Activated naive CD4-positive, alpha-beta T cell treated with anti-CD3 and anti-CD28 coated beads for 36 hours (primary cell): ENCODE measurements around the gene GATAD2B. TPM values are rescaled to one million over a fixed set of nuclear protein-coding genes. Genes with fewer than 3 reads are reported as not detected.
"Not testable (repeated sequence)": the region's sequence is repeated elsewhere in the genome, so short reads cannot be mapped to it uniquely, and the experiment has no call there.

ENCODE experiments used
- CTCF ChIA-PET: fragments of 350-600 bp; sonication (Branson Sonifier 250); formaldehyde crosslinking; loops from one replicate; lab custom pipeline; 2021; ENCODE audit warnings: antibody characterized with exemption; lab: Charles Lee
- DNase-seq: peaks from one replicate; pipeline ENCODE4 v3.0.0-alpha.2; 2020
- H3K27ac Mint-ChIP-seq: one replicate; pipeline ENCODE4 v1.8.0; 2021; ENCODE audit warnings: mild to moderate bottlenecking, mixed read lengths
- H3K27me3 Mint-ChIP-seq: one replicate; pipeline ENCODE4 v1.8.0; 2021; ENCODE audit warnings: low read depth, mixed read lengths
- H3K36me3 Mint-ChIP-seq: one replicate; pipeline ENCODE4 v1.8.0; 2021; ENCODE audit warnings: low read depth, mixed read lengths
- H3K4me1 Mint-ChIP-seq: one replicate; pipeline ENCODE4 v1.8.0; 2021; ENCODE audit warnings: low read depth, mixed read lengths
- H3K4me3 Mint-ChIP-seq: one replicate; pipeline ENCODE4 v1.8.0; 2021; ENCODE audit warnings: mild to moderate bottlenecking, moderate library complexity, mixed read lengths
- H3K9me3 Mint-ChIP-seq: one replicate; pipeline ENCODE4 v1.8.0; 2021; ENCODE audit warnings: mixed read lengths
- intact Hi-C: fragments of 100-400 bp; cut with micrococcal nuclease; formaldehyde crosslinking; loops from one replicate; pipeline ENCODE4 v1.15.1; 2023
- total RNA-seq, 2 experiments: library from RNA; stranded (reverse); gene quantifications; one replicate each; pipeline ENCODE4 v1.2.3, GENCODE V29; 2021

The GATAD2B gene
- total RNA-seq, 2 experiments from 2014 or later, result 69.0 to 70.2 TPM

- H3K27ac Mint-ChIP-seq, intact Hi-C loops, H3K36me3 Mint-ChIP-seq, H3K4me3 Mint-ChIP-seq, H3K27me3 Mint-ChIP-seq, DNase-seq, H3K9me3 Mint-ChIP-seq: not testable (repeated sequence)
- CTCF ChIA-PET, result interaction anchor here (0.6 kb wide), 1 partner anchor 69 kb away, joined by 4 read pairs; no protein-coding TSS in a partner anchor
- H3K4me1 Mint-ChIP-seq, result peaks cover 23% of the 10 kb centered on the region
Observed at GRCh38 chr1:153844349-153844748, 78.4 kb downstream of the GATAD2B start.

GRCh38 chr1:153842006-153842471 is 80.7 kb downstream of the GATAD2B start:
- peaks cover 7% of the 10 kb centered on the region for H3K36me3 Mint-ChIP-seq
- DNase-seq, result no peak
- no peaks in the 10 kb centered on the region for H3K27me3 Mint-ChIP-seq
- no peak overlapping the region for H3K27ac Mint-ChIP-seq
- intact Hi-C loops, result no loop called here
- H3K9me3 Mint-ChIP-seq, result no peaks in the 10 kb centered on the region
- H3K4me1 Mint-ChIP-seq, result peaks cover 31% of the 10 kb centered on the region
- H3K4me3 Mint-ChIP-seq, result no peak overlapping the region
- CTCF ChIA-PET, result no interaction called here

- DNase-seq, result no peak
- intact Hi-C loops, result no loop called here
- no peaks in the 10 kb centered on the region for H3K27me3 Mint-ChIP-seq
- no peaks in the 10 kb centered on the region for H3K9me3 Mint-ChIP-seq
- peaks cover 35% of the 10 kb centered on the region for H3K4me1 Mint-ChIP-seq
- H3K36me3 Mint-ChIP-seq, result peaks cover 7% of the 10 kb centered on the region
- no peak overlapping the region for H3K27ac Mint-ChIP-seq
- CTCF ChIA-PET, result no interaction called here
- H3K4me3 Mint-ChIP-seq, result no peak overlapping the region
Observed at GRCh38 chr1:153841463-153841994, 81.2 kb downstream of the GATAD2B start.

- H3K27me3 Mint-ChIP-seq, H3K9me3 Mint-ChIP-seq, H3K36me3 Mint-ChIP-seq, DNase-seq, H3K27ac Mint-ChIP-seq, H3K4me3 Mint-ChIP-seq, intact Hi-C loops, CTCF ChIA-PET: not testable (repeated sequence)
- H3K4me1 Mint-ChIP-seq, result peaks cover 37% of the 10 kb centered on the region
Observed at GRCh38 chr1:153840774-153841173, 82.0 kb downstream of the GATAD2B start.

GRCh38 chr1:153833968-153834367 is 88.8 kb downstream of the GATAD2B start:
- H3K4me3 Mint-ChIP-seq, H3K9me3 Mint-ChIP-seq, DNase-seq, H3K27ac Mint-ChIP-seq, H3K27me3 Mint-ChIP-seq, H3K36me3 Mint-ChIP-seq, CTCF ChIA-PET, intact Hi-C loops: not testable (repeated sequence)
- H3K4me1 Mint-ChIP-seq, result peaks cover 27% of the 10 kb centered on the region

GRCh38 chr1:153833171-153833570 is 89.6 kb downstream of the GATAD2B start:
- H3K9me3 Mint-ChIP-seq, result no peaks in the 10 kb centered on the region

GRCh38 chr1:153832293-153832692 is 90.5 kb downstream of the GATAD2B start:
- CTCF ChIA-PET, result interaction anchor here (1.2 kb wide), 1 partner anchor 10 kb away, joined by 3 read pairs; no protein-coding TSS in a partner anchor
- intact Hi-C loops, result no loop called here
- no peak for DNase-seq
- Mint-ChIP-seq H3K4me3 (no peak overlapping the region), H3K4me1 (peaks cover 29% of the 10 kb centered on the region), H3K27ac (no peak overlapping the region), H3K27me3 (no peaks in the 10 kb centered on the region), H3K36me3 (peaks cover 10% of the 10 kb centered on the region), H3K9me3 (no peaks in the 10 kb centered on the region)

More at GRCh38 chr1:153833171-153833570, 89.6 kb downstream of the GATAD2B start:
- Mint-ChIP-seq H3K36me3 (peaks cover 3% of the 10 kb centered on the region), H3K27me3 (no peaks in the 10 kb centered on the region), H3K27ac (no peak overlapping the region), H3K4me3 (no peak overlapping the region), H3K4me1 (peaks cover 26% of the 10 kb centered on the region)
- CTCF ChIA-PET, result interaction anchor here (1.2 kb wide), 1 partner anchor 11 kb away, joined by 3 read pairs; no protein-coding TSS in a partner anchor
- intact Hi-C loops, result no loop called here
- no peak for DNase-seq

GRCh38 chr1:153831026-153831425 is 91.7 kb downstream of the GATAD2B start:
- no peak overlapping the region for H3K27ac Mint-ChIP-seq
- no peak for DNase-seq
- intact Hi-C loops, result no loop called here
- no peaks in the 10 kb centered on the region for H3K27me3 Mint-ChIP-seq
- no peak overlapping the region for H3K4me3 Mint-ChIP-seq
- H3K9me3 Mint-ChIP-seq, result no peaks in the 10 kb centered on the region
- H3K36me3 Mint-ChIP-seq, result peaks cover 10% of the 10 kb centered on the region
- CTCF ChIA-PET, result interaction anchor here (0.8 kb wide), 2 partner anchors 50 to 368 kb away, joined by 3 read pairs; no protein-coding TSS in a partner anchor
- peaks cover 26% of the 10 kb centered on the region for H3K4me1 Mint-ChIP-seq

- CTCF ChIA-PET, result interaction anchor here (0.6 to 1.9 kb wide), 5 partner anchors 10 to 162 kb away, joined by 3 to 5 read pairs (median 4); no protein-coding TSS in a partner anchor
- Mint-ChIP-seq H3K4me3 (no peak overlapping the region), H3K4me1 (peaks cover 13% of the 10 kb centered on the region), H3K36me3 (peaks cover 21% of the 10 kb centered on the region), H3K27ac (no peak overlapping the region), H3K9me3 (no peaks in the 10 kb centered on the region), H3K27me3 (no peaks in the 10 kb centered on the region)
- no peak for DNase-seq
- intact Hi-C loops, result no loop called here
Observed at GRCh38 chr1:153827168-153827964, 95.4 kb downstream of the GATAD2B start.

- Mint-ChIP-seq H3K4me1 (no peaks in the 10 kb centered on the region), H3K27ac (no peak overlapping the region), H3K36me3 (peaks cover 30% of the 10 kb centered on the region), H3K27me3 (no peaks in the 10 kb centered on the region), H3K9me3 (no peaks in the 10 kb centered on the region), H3K4me3 (no peak overlapping the region)
- no peak for DNase-seq
- intact Hi-C loops, result no loop called here
- CTCF ChIA-PET, result interaction anchor here (0.7 kb wide), 2 partner anchors 8 to 22 kb away, joined by 3 read pairs; no protein-coding TSS in a partner anchor
Observed at GRCh38 chr1:153818876-153819275, 103.9 kb downstream of the GATAD2B start.

- Mint-ChIP-seq H3K36me3 (peaks cover 42% of the 10 kb centered on the region), H3K27me3 (no peaks in the 10 kb centered on the region), H3K4me3 (no peak overlapping the region), H3K27ac (no peak overlapping the region), H3K9me3 (no peaks in the 10 kb centered on the region), H3K4me1 (no peaks in the 10 kb centered on the region)
- intact Hi-C loops, result no loop called here
- no peak for DNase-seq
- CTCF ChIA-PET, result interaction anchor here (0.8 to 1.5 kb wide), 4 partner anchors 11 to 170 kb away, joined by 3 to 5 read pairs (median 4); partner anchors contain the start of genes RAB13 and SLC39A1
Observed at GRCh38 chr1:153816283-153816889, 106.4 kb downstream of the GATAD2B start.
